HG03135 (cell line): ENCODE measurements around the gene SELENOP.
"Not testable (repeated sequence)": the region's sequence is repeated elsewhere in the genome, so short reads cannot be mapped to it uniquely, and the experiment has no call there.

Experiments used
- ATAC-seq: cut with Tn5 transposase; IDR thresholded peaks from one replicate; pipeline ENCODE4 v1.9.1; 2021; ENCODE audit warnings: mild to moderate bottlenecking, moderate library complexity; ENCODE audit not compliant: unreplicated experiment

SELENOP gene

GRCh38 chr5:42828671-42829070, 17.0 kb upstream of the SELENOP start:
- ATAC-seq = no peak

- ATAC-seq = no peak
Observed at GRCh38 chr5:42826757-42827515, 15.2 kb upstream of the SELENOP start.

- no peak for ATAC-seq
Observed at GRCh38 chr5:42825422-42826148, 13.9 kb upstream of the SELENOP start.

- ATAC-seq = no peak
Observed at GRCh38 chr5:42824347-42824976, 12.8 kb upstream of the SELENOP start.

GRCh38 chr5:42822548-42822947, 10.9 kb upstream of the SELENOP start:
- no peak for ATAC-seq

- no peak for ATAC-seq
Observed at GRCh38 chr5:42819745-42820144, 8.1 kb upstream of the SELENOP start.

- not testable (repeated sequence) for ATAC-seq
Observed at GRCh38 chr5:42816546-42816945, 4.9 kb upstream of the SELENOP start.

- no peak for ATAC-seq
Observed at GRCh38 chr5:42813533-42813932, 1.8 kb upstream of the SELENOP start.

GRCh38 chr5:42812620-42813019, 928 bp upstream of the SELENOP start:
- no peak for ATAC-seq

- ATAC-seq = no peak
Observed at GRCh38 chr5:42810834-42811590, 680 bp downstream of the SELENOP start.

GRCh38 chr5:42808888-42809611, 2.6 kb downstream of the SELENOP start:
- ATAC-seq = no peak

- no peak for ATAC-seq
Observed at GRCh38 chr5:42807722-42808447, 3.8 kb downstream of the SELENOP start.

- no peak for ATAC-seq
Observed at GRCh38 chr5:42806701-42807262, 4.9 kb downstream of the SELENOP start.

GRCh38 chr5:42806004-42806700, 5.5 kb downstream of the SELENOP start:
- no peak for ATAC-seq

- ATAC-seq = no peak
Observed at GRCh38 chr5:42804717-42805339, 6.9 kb downstream of the SELENOP start.

- no peak for ATAC-seq
Observed at GRCh38 chr5:42801516-42802166, 10.1 kb downstream of the SELENOP start.

GRCh38 chr5:42800748-42801330, 10.9 kb downstream of the SELENOP start:
- ATAC-seq = no peak
